Prostate gland (tissue), 2 donors: Measurements from ENCODE around the gene KRT23. TPM values are rescaled to one million over a fixed set of nuclear protein-coding genes. Genes with fewer than 3 reads are reported as not detected.
A peak's percentile ranks its signal among the peaks of the same experiment; 100 is the strongest.

Experiments
- DNase-seq: peaks from one replicate; pipeline ENCODE4 v3.0.0-alpha.2; 2019; ENCODE audit warnings: low spot score
- H3K27ac ChIP-seq, 2 donors: fragments of 200-600 bp; sonication (generic); 2 replicates each; pipeline ENCODE4 v1.5.1; 2017 to 2019
- H3K27me3 ChIP-seq: fragments of 200-600 bp; sonication (generic); replicated peaks from 2 replicates; pipeline ENCODE4 v1.5.1; 2019; ENCODE audit not compliant: insufficient read depth
- H3K36me3 ChIP-seq, 2 donors: fragments of 200-600 bp; sonication (generic); 1 replicate in 1 of 2; 2 replicates in 1 of 2; pipeline versions ENCODE4 v1.5.1 to v1.8.1; 2017 to 2019
- H3K4me1 ChIP-seq: fragments of 200-600 bp; sonication (generic); replicated peaks from 2 replicates; pipeline ENCODE4 v1.5.1; 2019
- H3K4me3 ChIP-seq, 2 donors: fragments of 200-600 bp; sonication (generic); 2 replicates each; pipeline ENCODE4 v1.5.1; 2017 to 2019
- H3K9me3 ChIP-seq: fragments of 200-600 bp; sonication (generic); 2 replicates; pipeline ENCODE4 v1.5.1; 2017
- POLR2A ChIP-seq: fragments of 450-650 bp; IDR thresholded peaks from one replicate; pipeline ENCODE4 v1.6.1; 2016; ENCODE audit warnings: antibody characterized with exemption, mild to moderate bottlenecking
- POLR2AphosphoS5 ChIP-seq: sonication (generic); formaldehyde crosslinking; IDR thresholded peaks from one replicate; pipeline ENCODE4 v1.6.1; 2017; ENCODE audit warnings: antibody characterized with exemption
- WGBS: methylation state at CpG from one replicate; pipeline ENCODE4 v1.1.5; 2018; 5-methylcytosine and 5-hydroxymethylcytosine counted together
- intact Hi-C: fragments of 100-400 bp; cut with DNase I; formaldehyde crosslinking; loops from one replicate; pipeline ENCODE4 v1.14.2; 2022
- total RNA-seq, 2 donors: library from RNA; depleted of rRNA; stranded (reverse); fragments of >200 nt; gene quantifications; one replicate each; pipeline ENCODE4 v1.1.0, GENCODE V29; 2016
- TF ChIP-seq, protein P1 (sequence below), 4 experiments: fragments of 200-600 bp in 2 of 4; fragments of 450-650 bp in 2 of 4; sonication (generic) in 2 of 4; IDR thresholded peaks; 1 replicate in 3 of 4; 2 replicates in 1 of 4; pipeline ENCODE4 v1.5.1; 2016 to 2019; ENCODE audit warnings: antibody characterized with exemption in 4 of 4, mild to moderate bottlenecking in 2 of 4, moderate library complexity in 2 of 4

KRT23 gene
- total RNA-seq, 2 donors from 2014 or later = 19.6 to 38.9 TPM

DNA sequence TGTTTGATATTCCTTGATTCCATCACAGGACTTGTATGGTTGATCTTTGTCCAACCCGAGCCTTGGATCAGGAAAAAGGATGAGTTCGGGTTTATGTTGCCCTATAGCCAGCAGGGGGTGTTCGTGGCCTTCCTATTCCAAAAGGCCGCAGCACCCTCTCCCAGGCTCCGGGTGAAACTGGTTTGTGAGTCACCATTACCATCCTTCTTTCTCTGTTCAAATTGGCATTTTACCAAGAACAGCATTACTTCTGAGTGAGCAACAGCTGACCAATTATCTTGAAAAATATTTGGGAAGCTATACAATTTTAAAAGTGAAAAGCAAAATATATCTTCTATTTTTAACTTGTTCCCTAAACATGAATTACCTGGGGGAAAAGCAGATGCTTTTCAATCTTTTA lies 28.1 kb downstream of the KRT23 start:
- Histone ChIP-seq H3K27ac (peak overlapping the region; percentile 72 to 81), H3K4me3 (no peak overlapping the region), H3K36me3 (no peaks in the 10 kb centered on the region), H3K27me3 (no peaks in the 10 kb centered on the region), H3K9me3 (no peaks in the 10 kb centered on the region), H3K4me1 (no peaks in the 10 kb centered on the region)
- 0% methylated on average over 5 of the region's 5 CpGs for WGBS
- TF ChIP-seq, protein P1, sequence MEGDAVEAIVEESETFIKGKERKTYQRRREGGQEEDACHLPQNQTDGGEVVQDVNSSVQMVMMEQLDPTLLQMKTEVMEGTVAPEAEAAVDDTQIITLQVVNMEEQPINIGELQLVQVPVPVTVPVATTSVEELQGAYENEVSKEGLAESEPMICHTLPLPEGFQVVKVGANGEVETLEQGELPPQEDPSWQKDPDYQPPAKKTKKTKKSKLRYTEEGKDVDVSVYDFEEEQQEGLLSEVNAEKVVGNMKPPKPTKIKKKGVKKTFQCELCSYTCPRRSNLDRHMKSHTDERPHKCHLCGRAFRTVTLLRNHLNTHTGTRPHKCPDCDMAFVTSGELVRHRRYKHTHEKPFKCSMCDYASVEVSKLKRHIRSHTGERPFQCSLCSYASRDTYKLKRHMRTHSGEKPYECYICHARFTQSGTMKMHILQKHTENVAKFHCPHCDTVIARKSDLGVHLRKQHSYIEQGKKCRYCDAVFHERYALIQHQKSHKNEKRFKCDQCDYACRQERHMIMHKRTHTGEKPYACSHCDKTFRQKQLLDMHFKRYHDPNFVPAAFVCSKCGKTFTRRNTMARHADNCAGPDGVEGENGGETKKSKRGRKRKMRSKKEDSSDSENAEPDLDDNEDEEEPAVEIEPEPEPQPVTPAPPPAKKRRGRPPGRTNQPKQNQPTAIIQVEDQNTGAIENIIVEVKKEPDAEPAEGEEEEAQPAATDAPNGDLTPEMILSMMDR (IDR thresholded peaks at IDR 0.05) = peak; percentile 49 to 93 (median 82)
- TF ChIP-seq POLR2AphosphoS5 = peak; percentile 76
- TF ChIP-seq POLR2A = no peak
- peak; percentile 84 for DNase-seq
- intact Hi-C loops = loop anchor here (1.0 to 5.0 kb wide), 4 partner anchors 413 to 753 kb away; no protein-coding TSS in a partner anchor

DNA sequence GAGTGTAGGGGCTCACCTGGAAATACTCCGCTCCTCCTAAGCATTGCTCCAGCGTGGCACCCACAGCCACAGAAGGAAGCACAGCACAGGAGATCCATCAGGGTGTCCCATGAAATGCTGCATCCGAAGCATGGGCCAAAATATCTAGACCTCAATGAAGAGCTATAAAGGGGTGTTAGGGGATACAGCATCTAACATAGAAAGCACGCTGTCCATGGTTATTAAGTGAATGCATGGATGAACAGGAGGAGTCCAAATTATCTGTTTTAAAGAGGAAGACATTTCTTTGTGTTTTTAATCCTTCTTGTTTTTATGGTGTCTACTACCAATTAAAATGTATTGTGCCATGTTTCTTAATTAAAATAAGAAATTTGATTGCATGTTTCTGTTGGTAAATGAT lies 30.8 kb downstream of the KRT23 start:
- Histone ChIP-seq H3K9me3 (no peaks in the 10 kb centered on the region), H3K4me3 (no peak overlapping the region), H3K27me3 (no peaks in the 10 kb centered on the region), H3K4me1 (peaks cover 7% of the 10 kb centered on the region), H3K27ac (no peak overlapping the region), H3K36me3 (no peaks in the 10 kb centered on the region)
- TF ChIP-seq POLR2A (no peak), POLR2AphosphoS5 (no peak)
- TF ChIP-seq, protein P1 (IDR thresholded peaks at IDR 0.05) = no peak
- 90% methylated on average over 4 of the region's 4 CpGs for WGBS
- intact Hi-C loops = loop anchor here (5.0 kb wide), 1 partner anchor 741 kb away; no protein-coding TSS in a partner anchor
- DNase-seq = no peak

DNA sequence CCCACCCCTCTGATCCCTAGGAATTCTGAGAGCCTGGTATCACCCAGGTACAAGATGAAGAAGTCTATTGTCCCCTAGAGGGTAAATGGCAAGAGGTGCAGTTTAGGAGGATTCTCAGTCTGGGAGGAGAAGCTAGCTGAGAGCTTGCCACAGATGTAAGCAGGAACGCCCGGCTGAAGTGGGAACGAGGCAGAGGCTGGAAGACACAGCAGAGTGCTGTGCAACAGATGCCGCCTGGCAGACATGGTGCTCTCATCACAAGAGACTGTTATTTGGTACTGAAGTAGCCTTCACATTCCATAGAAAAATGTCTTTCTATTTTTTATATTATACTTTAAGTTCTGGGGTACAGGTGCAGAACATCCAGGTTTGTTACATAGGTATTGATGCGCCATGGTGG lies 32.1 kb downstream of the KRT23 start:
- H3K36me3 ChIP-seq = no peaks in the 10 kb centered on the region
- 99% methylated on average over 5 of the region's 5 CpGs for WGBS
- no peaks in the 10 kb centered on the region for H3K9me3 ChIP-seq
- no peak overlapping the region for H3K27ac ChIP-seq
- no peak overlapping the region for H3K4me3 ChIP-seq
- no peaks in the 10 kb centered on the region for H3K27me3 ChIP-seq
- DNase-seq = no peak
- peaks cover 7% of the 10 kb centered on the region for H3K4me1 ChIP-seq
- intact Hi-C loops = loop anchor here (5.0 kb wide), 1 partner anchor 742 kb away; no protein-coding TSS in a partner anchor
- no peak for TF ChIP-seq POLR2AphosphoS5
- no peak for TF ChIP-seq POLR2A
- TF ChIP-seq, protein P1 (IDR thresholded peaks at IDR 0.05) = no peak

DNA sequence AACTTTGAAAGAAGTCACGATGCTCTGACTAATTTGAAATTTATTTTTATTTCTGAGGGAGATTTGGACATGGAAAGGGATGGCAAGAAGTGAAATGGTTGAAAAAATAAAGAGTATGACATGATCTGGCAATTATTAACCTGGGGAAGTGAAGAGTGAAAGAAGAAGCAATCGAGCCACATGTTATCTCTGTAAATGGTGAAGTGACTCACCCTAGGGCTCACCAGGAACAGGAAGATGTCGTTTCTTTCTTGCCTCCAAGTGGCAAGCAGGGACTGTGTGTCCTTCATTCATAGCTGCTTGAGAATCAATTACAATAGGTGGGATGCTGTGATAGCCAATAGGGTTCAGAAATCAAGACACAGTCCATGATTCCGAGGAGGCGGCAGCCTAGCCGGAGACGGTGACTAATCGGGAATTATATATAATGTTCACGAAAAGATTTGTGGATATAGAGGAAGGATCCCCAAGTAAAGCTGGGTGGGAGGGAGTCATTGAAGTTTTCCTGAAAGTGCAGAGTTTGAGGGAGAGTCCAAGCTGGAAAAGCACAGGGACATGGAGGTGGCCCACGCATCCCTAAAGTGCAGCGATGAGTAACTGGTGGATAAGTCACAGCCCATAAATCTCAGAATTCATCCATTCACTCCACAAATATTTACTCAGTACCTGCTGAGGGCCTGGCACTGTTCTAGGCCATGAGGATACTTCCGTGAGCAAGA lies 34.2 kb downstream of the KRT23 start:
- Histone ChIP-seq H3K4me1 (peaks cover 7% of the 10 kb centered on the region), H3K9me3 (no peaks in the 10 kb centered on the region), H3K27me3 (no peaks in the 10 kb centered on the region), H3K4me3 (no peak overlapping the region), H3K36me3 (no peaks in the 10 kb centered on the region), H3K27ac (no peak overlapping the region)
- intact Hi-C loops = no loop called here
- peak; percentile 87 for TF ChIP-seq POLR2AphosphoS5
- TF ChIP-seq, protein P1 (IDR thresholded peaks at IDR 0.05) = no peak
- WGBS = 50% methylated on average over 12 of the region's 12 CpGs
- DNase-seq = peak; percentile 76

DNA sequence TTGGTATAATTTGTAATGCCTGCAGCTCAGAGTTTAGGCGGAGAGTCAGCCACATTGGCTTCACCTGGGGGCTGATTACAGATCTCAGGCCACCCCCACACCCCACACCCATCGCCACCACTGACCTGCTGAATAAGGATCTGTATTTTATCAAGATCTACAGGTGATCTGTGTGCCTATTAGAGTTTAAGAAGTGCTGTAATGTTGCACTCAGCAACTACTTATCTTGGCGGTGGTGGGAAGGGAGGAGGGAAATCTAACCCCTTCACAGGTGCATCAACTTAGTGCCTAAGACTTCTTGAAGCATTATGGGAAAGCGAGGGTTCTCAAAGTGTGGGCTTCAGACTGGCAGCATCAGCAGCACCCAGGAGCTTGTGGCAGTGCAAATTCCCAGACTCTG lies 34.9 kb downstream of the KRT23 start:
- TF ChIP-seq, protein P1 (IDR thresholded peaks at IDR 0.05) = no peak
- TF ChIP-seq POLR2AphosphoS5 = no peak
- TF ChIP-seq POLR2A = no peak
- intact Hi-C loops = no loop called here
- no peak for DNase-seq
- H3K36me3 ChIP-seq = no peaks in the 10 kb centered on the region
- peak overlapping the region; percentile 29 to 46 for H3K27ac ChIP-seq
- H3K9me3 ChIP-seq = no peaks in the 10 kb centered on the region
- peaks cover 7% of the 10 kb centered on the region for H3K4me1 ChIP-seq
- WGBS = 47% methylated on average over 4 of the region's 4 CpGs
- H3K4me3 ChIP-seq = no peak overlapping the region
- no peaks in the 10 kb centered on the region for H3K27me3 ChIP-seq
